HEK293T (cell line): ENCODE data around the gene ADGRD1.

Experiments used
- BHLHE40 ChIP-seq: fragments of 450-650 bp; IDR thresholded peaks from 2 replicates; pipeline ENCODE4 v1.6.1; 2016; ENCODE audit warnings: mild to moderate bottlenecking, moderate library complexity, borderline replicate concordance
- ELF4 ChIP-seq: fragments of 450-650 bp; IDR thresholded peaks from 2 replicates; pipeline ENCODE4 v1.6.1; 2017; ENCODE audit warnings: antibody characterized with exemption
- FOXA1 ChIP-seq: fragments of 450-650 bp; IDR thresholded peaks from 2 replicates; pipeline ENCODE4 v1.6.1; 2016; ENCODE audit warnings: mild to moderate bottlenecking
- FOXK2 ChIP-seq: fragments of 450-650 bp; IDR thresholded peaks from 2 replicates; pipeline ENCODE4 v1.6.1; 2016; ENCODE audit warnings: mild to moderate bottlenecking
- FOXM1 ChIP-seq: fragments of 450-650 bp; IDR thresholded peaks from 2 replicates; pipeline ENCODE4 v1.6.1; 2017; ENCODE audit warnings: mild to moderate bottlenecking, borderline replicate concordance
- HDGF ChIP-seq: fragments of 450-650 bp; IDR thresholded peaks from 2 replicates; pipeline ENCODE4 v1.6.1; 2017; ENCODE audit warnings: antibody characterized with exemption, borderline replicate concordance
- L3MBTL2 ChIP-seq: fragments of 450-650 bp; conservative IDR thresholded peaks from 2 replicates; pipeline ENCODE4 v1.6.1; 2016; ENCODE audit warnings: mild to moderate bottlenecking
- NFRKB ChIP-seq: fragments of 450-650 bp; IDR thresholded peaks from 2 replicates; pipeline ENCODE4 v1.6.1; 2016; ENCODE audit warnings: mild to moderate bottlenecking, moderate library complexity
- SP1 ChIP-seq: fragments of 450-650 bp; IDR thresholded peaks from 2 replicates; pipeline ENCODE4 v1.6.1; 2017
- SUZ12 ChIP-seq: fragments of 450-650 bp; IDR thresholded peaks from 2 replicates; pipeline ENCODE4 v1.6.1; 2016; ENCODE audit warnings: mild to moderate bottlenecking
- TARDBP ChIP-seq: fragments of 450-650 bp; IDR thresholded peaks from 2 replicates; pipeline ENCODE4 v1.6.1; 2016
- TF ChIP-seq, protein P1 (sequence below): fragments of 450-650 bp; IDR thresholded peaks from 2 replicates; pipeline ENCODE4 v1.6.1; 2016

DNA sequence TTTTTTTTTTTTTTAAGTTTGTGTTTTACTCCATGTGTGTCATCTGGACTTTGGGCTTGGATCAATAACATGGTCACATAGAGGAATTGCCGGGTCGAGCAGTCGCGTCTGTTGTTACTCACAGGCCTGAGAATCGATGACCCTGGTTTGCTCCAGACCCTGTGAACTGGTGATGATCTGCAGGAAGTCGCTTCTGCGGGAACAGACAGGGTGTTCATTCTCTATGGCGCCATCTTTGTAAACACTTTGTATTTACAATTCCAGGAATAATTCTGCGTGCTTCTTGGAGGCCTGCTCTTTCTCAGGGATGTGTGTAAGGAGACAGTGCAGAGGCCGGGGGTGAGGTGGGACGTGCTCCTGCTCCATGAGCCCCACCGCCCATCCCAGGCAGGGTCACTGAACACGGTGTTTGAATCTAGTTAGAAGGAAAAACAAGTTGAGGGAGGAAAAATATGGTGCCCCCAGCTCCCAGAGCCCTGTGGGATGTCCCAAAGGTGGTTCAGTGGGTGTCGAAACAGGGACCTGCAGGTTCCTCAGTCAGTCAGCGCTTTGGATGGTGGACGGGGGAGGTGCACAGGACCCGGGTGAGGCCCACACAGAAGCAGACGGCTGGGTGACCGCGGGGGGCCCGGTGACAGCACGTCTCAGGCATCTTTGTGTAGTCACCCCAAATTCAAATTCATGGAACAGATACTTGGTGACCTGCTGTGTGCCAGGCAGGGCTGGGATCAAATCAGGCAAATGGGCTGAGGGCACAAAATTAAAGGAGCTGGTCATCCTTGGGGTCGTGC is 58.8 kb downstream of the ADGRD1 start:
- TF ChIP-seq TARDBP (no peak), FOXM1 (no peak), BHLHE40 (no peak), FOXA1 (no peak), FOXK2 (no peak), SP1 (no peak), HDGF (no peak), SUZ12 (no peak), L3MBTL2 (no peak), NFRKB (no peak), ELF4 (no peak)
- TF ChIP-seq, protein P1, sequence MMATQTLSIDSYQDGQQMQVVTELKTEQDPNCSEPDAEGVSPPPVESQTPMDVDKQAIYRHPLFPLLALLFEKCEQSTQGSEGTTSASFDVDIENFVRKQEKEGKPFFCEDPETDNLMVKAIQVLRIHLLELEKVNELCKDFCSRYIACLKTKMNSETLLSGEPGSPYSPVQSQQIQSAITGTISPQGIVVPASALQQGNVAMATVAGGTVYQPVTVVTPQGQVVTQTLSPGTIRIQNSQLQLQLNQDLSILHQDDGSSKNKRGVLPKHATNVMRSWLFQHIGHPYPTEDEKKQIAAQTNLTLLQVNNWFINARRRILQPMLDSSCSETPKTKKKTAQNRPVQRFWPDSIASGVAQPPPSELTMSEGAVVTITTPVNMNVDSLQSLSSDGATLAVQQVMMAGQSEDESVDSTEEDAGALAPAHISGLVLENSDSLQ, result no peak
